ENCODE data around the gene SNX7. TPM values are rescaled to one million over a fixed set of nuclear protein-coding genes. Genes with fewer than 3 reads are reported as not detected.

The SNX7 gene
- total RNA-seq, 1 experiment from 2014 or later, result 18.8 TPM

GRCh38 chr1:98675282-98675681 lies 13.8 kb downstream of the SNX7 start:
- no peaks in the 10 kb centered on the region for H3K79me2 ChIP-seq (ENCODE audit: insufficient read depth, low read length)
- H3K27ac ChIP-seq (ENCODE audit: low read depth, low read length), result no peak overlapping the region
- no peak overlapping the region for H3K4me3 ChIP-seq (replicated peaks in 1 of 2; ENCODE audit: low read depth in 1 of 2, low read length in 2 of 2)
- ATAC-seq (no peak), DNase-seq (ENCODE audit: low read depth, low spot score) (no peak)
- ChIA-PET CTCF (no interaction called here), POLR2A (no interaction called here), RAD21 (ENCODE audit: low non-redundant PET in 1 of 2, low total read pairs in 2 of 2, uncharacterized antibody in 2 of 2, unreplicated experiment in 2 of 2) (no interaction called here)
- H3K36me3 ChIP-seq (ENCODE audit: control insufficient read depth in 1 of 2, insufficient read depth in 2 of 2, low read length in 2 of 2), result no peaks in the 10 kb centered on the region
- H3K27me3 ChIP-seq (ENCODE audit: insufficient read depth, low read length), result no peaks in the 10 kb centered on the region
- BruUV-seq (replicated peaks), result no TSS peak
- H3K4me2 ChIP-seq (ENCODE audit: low read length), result no peak overlapping the region
- H3K9me2 ChIP-seq (ENCODE audit: insufficient read depth), result no peaks in the 10 kb centered on the region
- TF ChIP-seq ATF3 (IDR thresholded peaks at IDR 0.05) (no peak), EZH2 (IDR thresholded peaks at IDR 0.05) (no peak), ZNF274 (IDR thresholded peaks at IDR 0.05; ENCODE audit: low read depth, low read length) (no peak), TCF7L2 (IDR thresholded peaks at IDR 0.05; ENCODE audit: borderline replicate concordance, extremely low read depth, insufficient read depth, insufficient read length) (no peak), ZFX (IDR thresholded peaks at IDR 0.05) (no peak), POLR2A (IDR thresholded peaks at IDR 0.05; ENCODE audit: borderline replicate concordance, extremely low read depth, insufficient read depth, insufficient read length) (no peak), SP1 (IDR thresholded peaks at IDR 0.05; ENCODE audit: low read depth) (no peak), EZH2phosphoT487 (IDR thresholded peaks at IDR 0.05; ENCODE audit: borderline replicate concordance) (no peak), CEBPB (IDR thresholded peaks at IDR 0.05; ENCODE audit: low read depth) (no peak), FOSL1 (IDR thresholded peaks at IDR 0.05; ENCODE audit: low read depth) (no peak), YY1 (IDR thresholded peaks at IDR 0.05; ENCODE audit: extremely low read depth, insufficient replicate concordance, low read depth, low read length) (no peak)
- no peaks in the 10 kb centered on the region for H3K9me3 ChIP-seq (ENCODE audit: control insufficient read depth in 1 of 2, insufficient read depth in 1 of 2, low read depth in 1 of 2, low read length in 2 of 2)
- H2AFZ ChIP-seq (ENCODE audit: low read depth, low read length, poor library complexity, severe bottlenecking), result no peak overlapping the region
- H4K20me1 ChIP-seq (ENCODE audit: insufficient read depth), result no peaks in the 10 kb centered on the region
- peaks cover 0 to 7% of the 10 kb centered on the region in 2 experiments; a peak in 2 of 4 replicates for H3K4me1 ChIP-seq (ENCODE audit: control insufficient read depth in 1 of 2, insufficient read depth in 2 of 2, low read length in 2 of 2)
- intact Hi-C loops (cut with micrococcal nuclease), result no loop called here
- H3K9ac ChIP-seq (ENCODE audit: low read length), result no peak overlapping the region

GRCh38 chr1:98677288-98677687 lies 15.8 kb downstream of the SNX7 start:
- Histone ChIP-seq H3K9me2 (ENCODE audit: insufficient read depth) (no peaks in the 10 kb centered on the region), H3K79me2 (ENCODE audit: insufficient read depth, low read length) (no peaks in the 10 kb centered on the region), H3K27ac (ENCODE audit: low read depth, low read length) (no peak overlapping the region), H3K36me3 (ENCODE audit: control insufficient read depth in 1 of 2, insufficient read depth in 2 of 2, low read length in 2 of 2) (no peaks in the 10 kb centered on the region), H2AFZ (ENCODE audit: low read depth, low read length, poor library complexity, severe bottlenecking) (no peak overlapping the region), H3K4me3 (replicated peaks in 1 of 2; ENCODE audit: low read depth in 1 of 2, low read length in 2 of 2) (no peak overlapping the region), H4K20me1 (ENCODE audit: insufficient read depth) (no peaks in the 10 kb centered on the region), H3K9me3 (ENCODE audit: control insufficient read depth in 1 of 2, insufficient read depth in 1 of 2, low read depth in 1 of 2, low read length in 2 of 2) (no peaks in the 10 kb centered on the region), H3K4me2 (ENCODE audit: low read length) (peak overlapping the region; percentile 27; the same call in 1 of the 2 replicates), H3K4me1 (ENCODE audit: control insufficient read depth in 1 of 2, insufficient read depth in 2 of 2, low read length in 2 of 2) (peaks cover 0 to 7% of the 10 kb centered on the region in 2 experiments; a peak in 2 of 4 replicates), H3K27me3 (ENCODE audit: insufficient read depth, low read length) (no peaks in the 10 kb centered on the region), H3K9ac (ENCODE audit: low read length) (no peak overlapping the region)
- ChIA-PET CTCF (no interaction called here), RAD21 (ENCODE audit: low non-redundant PET in 1 of 2, low total read pairs in 2 of 2, uncharacterized antibody in 2 of 2, unreplicated experiment in 2 of 2) (no interaction called here), POLR2A (no interaction called here)
- BruUV-seq (replicated peaks), result no TSS peak
- TF ChIP-seq TCF7L2 (IDR thresholded peaks at IDR 0.05; ENCODE audit: borderline replicate concordance, extremely low read depth, insufficient read depth, insufficient read length) (no peak), SP1 (IDR thresholded peaks at IDR 0.05; ENCODE audit: low read depth) (no peak), ZBTB33 (IDR thresholded peaks at IDR 0.05; ENCODE audit: extremely low read depth, insufficient replicate concordance, low read length) (no peak), EZH2phosphoT487 (IDR thresholded peaks at IDR 0.05; ENCODE audit: borderline replicate concordance) (no peak)
- no peak for DNase-seq (ENCODE audit: low read depth, low spot score)
- no peak for ATAC-seq
- intact Hi-C loops (cut with micrococcal nuclease), result no loop called here

Data from HCT116 (cell line).